GM18861 (cell line): ENCODE results near the gene PSG1.
"Not testable (repeated sequence)": the region's sequence is repeated elsewhere in the genome, so short reads cannot be mapped to it uniquely, and the experiment has no call there.

Experiments used
- ATAC-seq: cut with Tn5 transposase; IDR thresholded peaks from one replicate; pipeline ENCODE4 v1.9.1; 2021; ENCODE audit not compliant: unreplicated experiment

The PSG1 gene

DNA sequence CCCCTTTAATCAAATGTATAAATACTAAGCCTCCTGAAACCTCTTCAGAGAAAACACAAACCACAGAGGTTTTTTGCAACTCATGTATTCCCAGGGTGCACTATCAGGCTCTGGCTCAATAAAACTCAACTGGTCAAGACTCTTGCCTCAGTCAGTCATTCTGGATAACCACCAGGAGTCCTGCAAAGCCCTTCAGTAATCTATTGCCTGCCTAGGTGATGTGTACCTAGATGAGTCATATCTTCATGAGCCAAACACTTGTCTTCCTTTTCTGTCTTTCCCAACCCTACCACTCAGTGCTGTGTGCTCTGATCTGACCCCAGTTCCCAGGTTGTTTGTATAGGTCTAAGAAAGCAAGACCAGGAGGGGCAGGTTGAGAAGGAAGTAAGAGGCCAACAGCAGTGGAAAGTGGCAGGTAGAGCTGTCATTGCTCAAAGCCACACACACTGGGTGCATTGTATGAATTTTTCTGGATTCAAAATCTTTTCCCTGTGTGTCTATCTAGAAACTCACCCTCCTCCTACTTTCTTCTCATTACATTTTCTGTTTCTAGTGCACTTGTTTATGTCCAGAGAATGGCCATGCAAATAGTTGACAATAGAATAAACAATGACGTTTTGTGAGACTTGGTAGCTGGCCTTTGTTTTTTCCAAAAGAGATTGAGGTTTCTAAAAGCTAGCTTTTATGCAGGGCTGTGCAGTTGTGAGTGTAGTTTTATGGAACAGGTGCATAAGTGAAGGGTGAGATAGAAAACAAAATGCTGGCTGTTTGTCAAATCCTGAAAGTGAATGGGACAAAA, 48.1 kb downstream of the PSG1 start:
- ATAC-seq = no peak

DNA sequence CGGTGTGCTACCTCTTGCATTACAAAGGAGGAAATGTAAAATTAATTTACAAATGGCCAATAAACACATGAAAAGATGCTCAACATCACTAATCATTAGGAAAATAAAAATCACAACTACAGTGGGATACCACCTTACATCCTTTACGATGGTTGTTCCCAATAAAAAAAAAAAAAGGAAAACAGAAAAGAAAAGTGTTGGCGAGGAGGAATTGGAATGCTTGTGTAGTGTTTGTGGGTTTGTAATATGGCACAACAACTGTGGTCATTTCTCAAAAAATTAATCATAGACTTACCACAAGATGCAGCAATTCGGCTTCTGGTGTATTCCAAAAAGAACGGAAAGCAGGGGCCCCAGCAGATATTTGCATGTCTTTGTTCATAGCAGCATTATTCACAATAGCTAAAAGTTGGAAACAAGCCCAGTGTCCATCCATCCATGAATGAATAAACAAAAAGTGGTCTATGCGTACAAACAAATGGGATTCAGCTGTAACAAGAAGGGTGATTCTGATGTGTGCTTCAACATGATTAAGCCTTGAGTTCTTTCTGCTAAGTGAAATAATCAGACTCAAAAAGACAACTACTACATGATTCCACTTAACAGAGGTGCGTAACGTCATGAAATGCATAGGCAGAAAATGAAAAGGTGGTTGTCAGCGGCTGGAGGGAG, 58.1 kb downstream of the PSG1 start:
- not testable (repeated sequence) for ATAC-seq

DNA sequence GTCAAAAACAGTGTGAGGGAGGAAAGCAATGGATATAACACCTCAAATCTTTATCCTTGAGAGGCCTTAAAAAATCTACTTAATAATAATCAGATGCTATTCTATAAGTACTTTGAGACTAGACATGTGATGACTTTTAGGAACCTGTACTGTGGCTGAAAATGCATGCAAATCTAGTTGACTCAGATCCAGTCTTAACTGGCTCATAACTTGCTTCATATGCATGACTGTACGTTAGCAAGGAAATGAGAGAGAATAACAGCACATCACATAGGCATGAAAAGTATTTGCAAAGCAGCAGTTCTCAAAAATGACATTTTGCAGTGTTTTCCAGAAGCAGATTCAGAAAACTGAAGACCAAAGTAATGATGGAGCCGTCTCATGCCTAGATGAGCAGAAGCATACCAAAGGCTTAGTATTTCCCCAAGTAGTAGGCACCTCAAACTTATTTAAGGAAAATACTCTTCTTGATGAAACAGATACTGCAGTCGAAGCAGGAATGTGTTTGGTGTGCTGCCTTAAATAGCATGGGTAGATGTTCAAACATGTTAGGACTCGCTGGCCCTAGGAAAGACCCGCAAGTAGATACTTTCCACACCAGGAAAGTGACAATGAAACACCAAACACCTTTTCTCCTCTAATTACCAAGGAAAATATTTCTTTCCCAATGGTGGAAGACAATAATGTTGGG, 59.4 kb downstream of the PSG1 start:
- not testable (repeated sequence) for ATAC-seq

DNA sequence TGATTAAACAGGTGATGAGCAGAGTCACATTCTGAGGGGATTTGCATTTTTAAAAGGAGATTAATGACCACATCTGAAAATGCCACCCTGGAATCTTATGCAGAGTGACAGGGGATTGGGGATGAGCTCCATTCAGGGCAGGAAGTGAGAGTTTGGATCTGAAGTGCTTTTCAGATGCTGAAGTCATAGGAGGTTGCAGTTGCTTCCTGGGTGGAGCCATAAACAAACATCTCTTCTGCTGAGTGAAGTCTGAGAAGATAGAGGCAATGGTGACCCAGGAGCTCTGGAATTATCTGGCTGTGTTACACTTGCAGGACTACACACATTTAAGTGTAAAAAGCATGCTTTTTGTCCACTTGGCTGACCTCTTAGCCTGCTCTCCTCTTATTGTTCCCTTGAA, 62.6 kb downstream of the PSG1 start:
- no peak for ATAC-seq
